ENCODE measurements around the gene UBAC1. TPM values are rescaled to one million over a fixed set of nuclear protein-coding genes. Genes with fewer than 3 reads are reported as not detected.

Gene UBAC1
- total RNA-seq, 1 experiment from 2014 or later, result 24.4 TPM

DNA sequence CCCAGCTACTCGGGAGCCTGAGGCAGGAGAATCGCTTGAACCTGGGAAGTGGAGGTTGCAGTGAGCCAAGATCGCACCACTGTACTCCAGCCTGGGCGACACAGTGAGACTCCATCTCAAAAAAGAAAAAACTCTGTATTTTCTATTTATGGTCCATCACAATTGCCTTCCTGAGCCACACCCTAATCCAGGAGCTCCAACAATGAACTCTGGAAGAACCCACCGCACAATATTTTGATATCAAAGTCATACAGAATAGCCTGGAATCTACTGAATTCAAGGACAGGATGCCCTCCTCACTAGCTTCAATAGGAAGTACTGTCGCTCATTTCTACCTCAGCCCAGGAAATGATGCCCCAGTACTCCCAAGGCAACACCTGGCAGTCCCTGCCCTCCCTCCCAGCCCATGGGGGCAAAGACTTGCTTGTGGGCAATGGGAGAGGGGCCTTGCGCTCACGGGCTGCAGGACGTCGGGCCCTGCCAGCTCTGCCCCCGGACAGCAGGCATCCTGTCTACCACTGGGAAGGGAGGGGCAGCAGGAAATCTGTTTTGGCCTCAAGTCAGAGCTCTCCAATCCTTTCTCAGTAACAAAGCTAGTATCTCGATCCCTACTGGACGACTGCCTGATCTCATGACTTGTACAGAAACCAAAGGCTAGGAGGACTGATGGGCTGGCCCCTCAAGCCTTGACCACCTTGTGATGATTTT is 19.7 kb downstream of the UBAC1 start:
- no peak for DNase-seq (ENCODE audit: low read depth)

DNA sequence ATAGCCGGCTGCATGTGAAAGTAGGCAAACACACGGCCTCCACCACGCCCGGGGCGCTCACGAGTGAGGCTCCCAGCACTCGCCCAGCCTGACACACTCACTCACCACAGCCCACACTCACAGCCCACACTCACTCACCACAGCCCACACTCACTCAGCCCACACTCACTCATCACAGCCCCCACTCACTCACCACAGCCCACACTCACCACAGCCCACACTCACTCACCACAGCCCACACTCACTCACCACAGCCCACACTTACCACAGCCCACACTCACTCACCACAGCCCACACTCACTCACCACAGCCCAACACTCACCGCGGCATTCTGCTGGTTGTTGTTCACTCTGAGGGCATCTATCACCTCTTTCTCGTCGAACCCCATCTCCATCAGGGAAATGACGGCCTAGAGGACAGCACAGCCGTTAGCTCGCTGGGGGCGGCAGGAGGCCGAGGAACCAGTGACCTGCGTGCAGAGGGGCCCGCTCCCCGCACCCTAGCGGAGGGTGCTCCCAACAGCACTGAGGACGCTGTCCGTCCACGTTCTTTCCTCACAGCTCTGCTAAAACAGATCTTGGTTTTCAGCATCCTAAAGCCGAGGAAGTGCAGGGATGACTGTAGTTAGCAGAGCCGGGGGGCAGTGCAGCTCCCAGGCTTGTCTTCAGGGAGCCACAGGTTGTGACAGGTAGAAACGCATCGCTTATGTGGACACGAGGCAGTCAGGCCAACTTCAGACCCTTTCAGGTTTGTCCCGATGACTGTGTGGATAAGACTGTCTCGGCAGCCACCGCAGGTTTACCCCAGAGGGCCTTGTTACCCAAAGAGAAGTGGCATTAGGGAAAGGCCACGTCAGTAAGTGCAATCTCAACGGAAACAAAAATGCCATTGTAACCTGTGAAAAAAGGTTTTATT is 21.6 kb downstream of the UBAC1 start:
- DNase-seq (ENCODE audit: low read depth), result peak; percentile 11

DNA sequence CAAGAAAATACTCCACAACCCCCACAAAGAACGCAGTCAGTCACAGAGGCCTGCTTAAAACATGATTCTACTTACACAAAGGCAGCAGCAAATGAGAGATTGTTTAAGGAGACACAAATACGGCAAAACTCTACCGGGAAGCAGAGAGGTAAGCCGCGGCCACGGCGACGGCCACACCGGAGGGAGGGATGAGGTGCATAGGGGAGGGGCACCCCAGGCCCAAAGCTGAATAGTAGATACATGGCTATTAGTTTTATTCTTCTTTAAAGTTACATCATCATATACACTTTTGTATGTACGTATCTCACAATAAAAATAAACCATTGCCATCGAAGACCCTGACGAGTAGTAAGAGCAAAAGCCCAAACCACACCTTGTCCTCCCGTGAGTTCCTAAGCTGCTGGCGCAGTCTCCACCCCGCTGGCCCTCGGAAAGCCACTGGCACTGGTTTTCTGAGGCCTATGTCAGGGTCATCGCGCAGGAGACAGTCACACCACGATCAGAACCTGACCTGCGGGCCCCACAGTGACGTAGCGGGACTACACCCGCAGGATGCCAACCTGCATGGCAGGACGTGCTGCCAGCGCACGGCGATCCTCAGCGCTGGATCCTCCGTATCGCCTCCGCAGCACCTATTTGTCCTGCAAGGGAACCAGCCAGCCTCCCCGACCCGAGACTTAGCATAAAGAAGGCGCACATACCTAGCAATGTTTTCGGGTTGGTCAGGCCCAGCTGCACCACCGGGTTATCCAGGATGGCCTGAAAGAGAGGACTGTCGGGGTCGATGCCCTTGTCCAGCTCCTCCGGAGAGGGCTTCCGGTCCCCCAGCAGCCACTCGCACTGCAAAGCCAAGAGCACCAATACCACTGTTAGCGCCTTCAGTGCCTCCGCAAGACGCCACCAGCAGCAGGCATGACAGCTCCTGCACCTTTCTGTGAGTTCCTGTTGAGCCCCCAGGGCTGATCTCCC is 23.4 kb downstream of the UBAC1 start:
- no peak for DNase-seq (ENCODE audit: low read depth)

DNA sequence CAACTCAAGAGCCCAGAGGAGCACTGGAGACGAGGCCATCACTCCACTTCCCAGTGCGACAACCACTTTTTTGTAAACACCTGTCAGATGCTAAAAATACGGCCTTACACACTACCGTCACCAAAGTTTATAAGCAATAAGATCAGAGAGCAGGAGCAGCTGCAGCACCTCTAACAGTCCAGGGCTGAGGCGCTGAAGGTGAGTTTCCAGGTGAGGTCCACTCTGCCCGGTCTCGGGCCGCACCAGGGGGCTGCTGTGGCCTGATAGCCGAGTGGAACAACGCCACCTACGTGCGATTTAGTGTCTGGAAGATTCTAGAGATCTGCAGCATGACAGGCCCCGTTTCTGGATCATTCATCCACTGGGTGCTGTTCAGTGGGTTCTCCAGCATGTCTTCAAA is 28.1 kb downstream of the UBAC1 start:
- no peak for DNase-seq (ENCODE audit: low read depth)

- no peak for DNase-seq (ENCODE audit: low read depth)
Observed at GRCh38 chr9:135932656-135933055, 28.5 kb downstream of the UBAC1 start.

DNA sequence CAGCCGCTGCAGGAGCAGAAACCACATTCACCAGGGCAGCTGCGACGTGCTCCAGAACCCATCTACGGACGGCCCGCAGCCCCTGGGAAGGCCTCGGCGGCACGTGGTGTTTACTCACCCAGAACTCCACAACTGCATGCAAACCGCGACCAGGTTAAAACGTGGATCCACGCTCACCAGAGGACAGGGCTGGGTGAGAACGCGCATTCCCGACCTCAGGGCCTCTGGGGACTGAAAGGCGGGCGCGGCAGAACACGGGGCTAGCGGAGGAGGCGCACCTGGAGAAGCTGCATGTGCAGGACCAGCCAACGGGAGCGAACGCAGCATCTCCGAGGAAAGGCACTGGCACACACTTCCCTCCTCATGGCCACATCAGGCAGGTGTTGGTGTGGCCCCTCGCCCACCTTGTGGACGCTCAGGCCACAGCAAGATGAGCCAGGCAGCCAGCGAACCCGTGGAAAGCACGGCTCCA is 29.8 kb downstream of the UBAC1 start:
- DNase-seq (ENCODE audit: low read depth), result no peak

DNA sequence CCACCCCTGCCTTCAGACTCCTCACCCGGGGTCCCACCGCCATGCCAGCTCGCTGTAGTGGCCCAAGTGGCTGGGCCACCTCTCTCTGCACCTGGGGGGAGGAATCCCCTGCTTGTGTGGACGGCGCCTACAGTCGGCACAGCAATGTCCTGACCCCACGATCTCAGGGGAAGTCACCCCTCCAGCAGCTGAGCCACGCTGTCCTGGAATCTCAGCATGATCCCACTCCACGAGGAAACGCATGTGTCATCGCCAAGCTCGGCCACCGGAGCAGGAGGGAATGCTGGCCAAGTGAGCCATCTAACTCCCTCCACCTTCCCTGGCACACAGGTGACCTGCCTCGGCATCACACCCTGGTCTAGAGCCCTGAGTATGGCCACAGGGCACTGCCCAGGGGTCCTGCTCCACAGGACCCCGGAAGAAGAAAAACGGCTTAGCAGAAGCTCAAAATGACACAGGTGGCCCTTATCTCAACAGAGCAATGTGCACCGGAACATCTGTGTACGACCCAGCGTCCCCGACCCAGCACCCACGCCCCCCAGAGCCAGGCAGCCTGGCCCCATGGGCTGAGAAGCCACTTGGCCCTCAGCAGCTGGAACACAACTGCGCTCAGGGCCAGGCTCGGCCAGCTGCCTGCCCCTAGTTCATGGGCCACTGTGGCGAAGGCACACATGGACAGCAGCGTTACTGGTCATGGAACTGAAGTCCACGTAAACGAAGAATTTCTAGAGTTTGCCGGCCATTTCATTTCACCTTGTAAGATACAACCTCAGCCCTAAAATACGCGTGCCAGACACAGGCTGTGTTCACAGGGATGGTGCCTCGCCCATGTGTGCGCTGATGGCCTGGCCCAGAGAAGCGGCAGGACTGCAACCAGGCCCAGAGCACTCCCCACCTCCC is 30.5 kb downstream of the UBAC1 start:
- DNase-seq (ENCODE audit: low read depth), result no peak

DNA sequence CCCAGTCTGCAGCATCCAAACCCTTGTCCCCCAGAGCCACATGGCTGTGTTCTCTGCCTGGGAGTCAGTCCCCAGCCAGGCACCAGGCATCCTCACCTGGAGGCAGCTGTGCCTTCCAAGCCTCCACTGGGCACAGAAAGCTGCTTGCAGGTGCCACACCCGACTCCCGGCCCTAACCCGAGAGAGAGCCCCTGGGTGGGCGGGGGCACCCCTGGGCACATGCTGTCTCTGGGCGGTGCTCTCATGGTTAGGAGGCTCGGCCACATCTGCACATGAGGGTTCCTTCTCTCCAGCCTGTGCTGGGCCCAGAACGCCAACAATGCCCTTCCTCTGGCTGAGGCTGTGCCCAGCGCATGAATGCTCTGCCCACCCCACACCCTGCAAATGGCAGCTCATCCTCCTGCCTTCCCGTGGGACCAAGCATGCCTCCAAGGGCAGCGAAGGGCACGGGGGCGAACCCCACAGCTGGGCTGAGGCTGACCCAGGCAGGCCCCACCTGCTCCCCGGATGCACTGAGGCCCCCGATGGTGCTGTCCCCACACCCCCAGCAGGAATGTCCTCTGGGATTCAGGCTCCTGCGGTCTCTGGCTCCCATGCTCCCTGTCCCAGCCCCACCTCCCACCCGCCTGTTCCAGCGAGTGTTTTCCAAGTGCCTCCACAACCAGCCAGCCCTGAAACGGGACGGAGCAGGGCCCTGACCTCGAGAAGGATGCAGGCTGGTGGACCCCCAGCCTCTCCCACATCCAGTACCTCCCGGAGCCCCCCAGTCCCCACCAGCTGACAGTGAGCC is 31.3 kb downstream of the UBAC1 start:
- no peak for DNase-seq (ENCODE audit: low read depth)

- DNase-seq (ENCODE audit: low read depth), result no peak
Observed at GRCh38 chr9:135928731-135929655, 32.2 kb downstream of the UBAC1 start.

- no peak for DNase-seq (ENCODE audit: low read depth)
Observed at GRCh38 chr9:135928074-135928730, 33.0 kb downstream of the UBAC1 start.

GRCh38 chr9:135927195-135928013 is 33.8 kb downstream of the UBAC1 start:
- no peak for DNase-seq (ENCODE audit: low read depth)

DNA sequence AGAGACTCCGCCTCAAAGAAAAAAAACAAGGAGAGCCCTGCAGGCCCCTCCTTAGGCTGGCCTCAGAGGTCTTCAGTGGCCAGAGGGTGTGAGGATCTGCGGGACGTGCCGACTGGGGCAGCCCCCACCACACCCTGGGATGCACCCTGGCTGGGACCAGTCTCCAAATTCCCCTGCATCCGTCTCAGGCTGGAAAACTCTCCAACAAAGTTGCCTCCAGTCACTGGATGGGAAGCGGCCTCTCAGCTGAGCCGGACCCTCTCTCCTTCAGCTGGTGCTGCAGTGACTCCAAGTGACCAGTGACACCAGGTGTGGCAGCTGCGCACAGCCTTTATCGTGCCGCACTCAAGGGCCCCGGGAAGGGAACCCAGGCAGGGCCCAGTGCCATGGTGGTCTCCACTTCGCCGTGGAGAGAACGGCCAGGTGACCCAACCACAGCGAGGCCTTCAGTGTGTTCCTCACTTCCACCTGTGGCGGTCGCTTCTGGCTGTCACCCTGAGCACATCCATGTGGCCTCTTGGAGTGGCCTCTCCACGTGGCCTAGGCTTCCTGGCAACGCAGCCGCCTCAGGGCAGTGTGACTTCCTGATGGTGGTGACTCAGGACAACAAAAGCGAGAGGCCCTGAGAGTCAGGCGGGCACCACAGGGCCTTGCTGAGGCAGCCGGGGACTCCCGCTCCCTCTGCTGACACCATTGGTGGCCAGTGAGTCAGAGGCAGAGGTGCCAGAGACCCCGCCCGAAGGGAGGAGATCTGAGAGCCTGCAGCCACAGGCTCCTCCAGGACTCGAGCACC is 34.6 kb downstream of the UBAC1 start:
- peak; percentile 96 for DNase-seq (ENCODE audit: low read depth)

- no peak for DNase-seq (ENCODE audit: low read depth)
Observed at GRCh38 chr9:135925496-135926133, 35.6 kb downstream of the UBAC1 start.

- no peak for DNase-seq (ENCODE audit: low read depth)
Observed at GRCh38 chr9:135924628-135925338, 36.4 kb downstream of the UBAC1 start.

DNA sequence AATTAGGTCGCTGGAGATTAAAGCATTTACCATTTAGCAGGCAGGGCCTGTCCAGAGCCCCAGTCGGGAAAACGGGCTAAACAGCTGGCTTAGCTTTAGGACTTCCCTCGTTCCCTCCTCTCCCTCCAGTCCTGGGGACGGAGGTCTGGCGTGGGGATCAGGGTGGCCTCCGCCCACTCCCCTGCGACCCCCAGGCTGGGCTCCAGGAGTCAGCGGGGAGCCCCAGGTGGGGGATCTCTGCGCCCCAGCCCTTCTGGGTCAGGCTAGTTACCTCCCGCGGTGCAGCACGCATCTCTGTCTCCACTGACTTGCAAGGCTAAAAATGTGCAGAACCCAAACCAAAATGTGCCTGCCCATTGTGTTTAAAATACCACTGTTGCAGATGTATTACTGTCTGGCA is 37.7 kb downstream of the UBAC1 start:
- DNase-seq (ENCODE audit: low read depth), result no peak

All from RPMI7951 (cell line).